SK-N-SH (cell line): Measurements from ENCODE around the gene GUCY2F. TPM values are rescaled to one million over a fixed set of nuclear protein-coding genes. Genes with fewer than 3 reads are reported as not detected.

ENCODE experiments used
- CTCF ChIA-PET: fragments of 300-600, 350-600 bp; formaldehyde crosslinking; extraction: SDS; loops from one replicate; lab custom pipeline; 2021; lab: Yijun Ruan, JAX
- POLR2A ChIA-PET: fragments of 350-600 bp; sonication (Branson Sonifier 250); formaldehyde crosslinking; extraction: SDS; loops from one replicate; lab custom pipeline; 2020; ENCODE audit warnings: antibody characterized with exemption, inconsistent platforms; lab: Yijun Ruan, JAX
- DNase-seq: peaks from one replicate; pipeline ENCODE4 v3.0.0; 2012
- H2AFZ ChIP-seq: fragments of 200-600 bp; sonication (generic); 2 replicates; pipeline ENCODE4 v1.8.1; 2016; ENCODE audit warnings: antibody characterized with exemption, mild to moderate bottlenecking, low read depth
- H3F3A ChIP-seq: fragments of 200-600 bp; sonication (generic); replicated peaks from 2 replicates; pipeline ENCODE3; 2016; ENCODE audit warnings: antibody characterized with exemption, mild to moderate bottlenecking; ENCODE audit not compliant: insufficient read depth
- H3K27ac ChIP-seq, 2 experiments: fragments of 200-500 bp in 1 of 2; fragments of 200-600 bp in 1 of 2; sonication (Bioruptor generic) in 1 of 2; sonication (generic), shearing (Covaris generic) in 1 of 2; 2 replicates each; pipeline versions ENCODE4 v1.5.1 to v1.6.1; 2014 to 2016; ENCODE audit warnings: low read depth in 2 of 2, inconsistent platforms in 1 of 2, low read length in 1 of 2, mild to moderate bottlenecking in 1 of 2, mixed read lengths in 1 of 2
- H3K27me3 ChIP-seq: fragments of 200-600 bp; sonication (generic), shearing (Covaris generic); 2 replicates; pipeline ENCODE4 v1.6.1; 2016; ENCODE audit warnings: mixed run types; ENCODE audit not compliant: insufficient read depth
- H3K36me3 ChIP-seq, 2 experiments: fragments of 200-500 bp in 1 of 2; fragments of 200-600 bp in 1 of 2; sonication (Bioruptor generic) in 1 of 2; sonication (generic) in 1 of 2; replicated peaks in 1 of 2; 2 replicates each; pipeline versions ENCODE3 to v1.5.1; 2014 to 2016; ENCODE audit warnings: low read length in 1 of 2, mild to moderate bottlenecking in 1 of 2; ENCODE audit not compliant: insufficient read depth in 2 of 2, control insufficient read depth in 1 of 2
- H3K4me1 ChIP-seq, 2 experiments: fragments of 200-500 bp in 1 of 2; fragments of 200-600 bp in 1 of 2; sonication (Bioruptor generic) in 1 of 2; sonication (generic), shearing (Covaris generic) in 1 of 2; 2 replicates each; pipeline versions ENCODE4 v1.5.1 to v1.6.1; 2014 to 2016; ENCODE audit warnings: low read depth in 1 of 2, low read length in 1 of 2, mixed run types in 1 of 2; ENCODE audit not compliant: insufficient read depth in 2 of 2, control insufficient read depth in 1 of 2
- H3K4me2 ChIP-seq: fragments of 200-600 bp; sonication (generic), shearing (Covaris generic); 2 replicates; pipeline ENCODE4 v1.6.1; 2017; ENCODE audit warnings: mixed run types
- H3K4me3 ChIP-seq, 2 experiments: fragments of 200-500 bp in 1 of 2; fragments of 200-600 bp in 1 of 2; sonication (Bioruptor generic) in 1 of 2; sonication (generic), shearing (Covaris generic) in 1 of 2; 2 replicates each; pipeline versions ENCODE4 v1.5.1 to v1.8.1; 2014 to 2016; ENCODE audit warnings: low read depth in 2 of 2, inconsistent platforms in 1 of 2, low read length in 1 of 2, mild to moderate bottlenecking in 1 of 2, mixed read lengths in 1 of 2, moderate library complexity in 1 of 2
- H3K79me2 ChIP-seq: fragments of 200-600 bp; sonication (generic); 2 replicates; pipeline ENCODE4 v1.8.1; 2017; ENCODE audit warnings: mild to moderate bottlenecking; ENCODE audit not compliant: insufficient read depth
- H3K9ac ChIP-seq: fragments of 200-600 bp; sonication (generic); 2 replicates; pipeline ENCODE4 v1.6.1; 2017; ENCODE audit warnings: mixed run types
- H3K9me2 ChIP-seq: fragments of 200-600 bp; sonication (generic); 2 replicates; pipeline ENCODE4 v1.6.1; 2017; ENCODE audit warnings: mixed run types
- H3K9me3 ChIP-seq: fragments of 200-600 bp; sonication (generic); 2 replicates; pipeline ENCODE4 v1.6.1; 2017; ENCODE audit warnings: mixed run types, mild to moderate bottlenecking, moderate library complexity
- H4K20me1 ChIP-seq: fragments of 200-600 bp; sonication (generic); 2 replicates; pipeline ENCODE4 v1.6.1; 2017; ENCODE audit warnings: mild to moderate bottlenecking, mixed run types; ENCODE audit not compliant: insufficient read depth
- ELF1 ChIP-seq: IDR thresholded peaks from 2 replicates; pipeline ENCODE4 v1.4.0; 2012
- EP300 ChIP-seq, 2 experiments: IDR thresholded peaks; 2 replicates each; pipeline versions ENCODE4 v1.4.0 to v1.6.1; 2012; ENCODE audit warnings: borderline replicate concordance in 1 of 2, low read depth in 1 of 2, low read length in 1 of 2
- EZH2phosphoT487 ChIP-seq: fragments of 200-600 bp; sonication (generic); IDR thresholded peaks from 2 replicates; pipeline ENCODE4 v1.6.1; 2017; ENCODE audit warnings: low read depth, mixed run types, mild to moderate bottlenecking, antibody characterized with exemption, moderate library complexity, borderline replicate concordance
- FOXJ3 ChIP-seq: sonication (generic); formaldehyde crosslinking; IDR thresholded peaks from 2 replicates; pipeline ENCODE4 v1.5.1; 2020; ENCODE audit warnings: mild to moderate bottlenecking, missing genetic modification reagents
- GATA2 ChIP-seq: sonication (generic); formaldehyde crosslinking; IDR thresholded peaks from 2 replicates; pipeline ENCODE4 v1.5.0; 2020; ENCODE audit warnings: mild to moderate bottlenecking, missing genetic modification reagents
- IRF3 ChIP-seq: fragments of 150-350 bp; IDR thresholded peaks from 2 replicates; pipeline ENCODE4 v1.6.1; 2016; ENCODE audit warnings: mild to moderate bottlenecking, low read depth, low read length
- JUND ChIP-seq: IDR thresholded peaks from 2 replicates; pipeline ENCODE4 v1.4.0; 2012
- NFIC ChIP-seq: IDR thresholded peaks from 2 replicates; pipeline ENCODE4 v1.4.0; 2012; ENCODE audit warnings: borderline replicate concordance
- NRF1 ChIP-seq: IDR thresholded peaks from 2 replicates; pipeline ENCODE4 v1.6.1; 2012; ENCODE audit warnings: low read depth, mild to moderate bottlenecking, low read length
- REST ChIP-seq: IDR thresholded peaks from 2 replicates; pipeline ENCODE4 v1.6.1; 2012; ENCODE audit warnings: mild to moderate bottlenecking, low read depth, low read length, moderate library complexity
- RFX5 ChIP-seq: IDR thresholded peaks from 2 replicates; pipeline ENCODE4 v1.6.1; 2012; ENCODE audit warnings: mild to moderate bottlenecking, improper control_type of control experiment, low read length
- RXRA ChIP-seq: IDR thresholded peaks from 2 replicates; pipeline ENCODE4 v1.4.0; 2012; ENCODE audit warnings: low read depth, mild to moderate bottlenecking, borderline replicate concordance
- SIN3A ChIP-seq: IDR thresholded peaks from 2 replicates; pipeline ENCODE4 v1.6.1; 2012; ENCODE audit warnings: low read depth, mild to moderate bottlenecking, low read length, moderate library complexity, borderline replicate concordance
- SMC3 ChIP-seq: IDR thresholded peaks from 2 replicates; pipeline ENCODE4 v1.6.1; 2012; ENCODE audit warnings: low read depth, low read length, improper control_type of control experiment
- TAF1 ChIP-seq: IDR thresholded peaks from 2 replicates; pipeline ENCODE4 v1.6.1; 2012; ENCODE audit warnings: low read depth, mild to moderate bottlenecking, low read length, moderate library complexity, borderline replicate concordance
- USF2 ChIP-seq: fragments of 150-350 bp; IDR thresholded peaks from 2 replicates; pipeline ENCODE4 v1.6.1; 2017; ENCODE audit warnings: antibody characterized with exemption, low read length, low read depth, borderline replicate concordance
- WGBS: methylation state at CpG from one replicate; pipeline ENCODE4 v1.1.6; 2017; ENCODE audit warnings: low lambda C conversion rate; 5-methylcytosine and 5-hydroxymethylcytosine counted together
- polyA plus RNA-seq, 3 experiments: library from polyadenylated mRNA; depleted of rRNA; stranded (reverse); fragments of >200 nt; gene quantifications; 2 replicates each; pipeline ENCODE4 v1.2.3, GENCODE V29; 2012
- TF ChIP-seq, protein P1 (sequence below): IDR thresholded peaks from 2 replicates; pipeline ENCODE4; 2012

The GUCY2F gene
- polyA plus RNA-seq, 1 of the 3 experiments (the other 2 are of a cell fraction), result not detected

- H4K20me1 ChIP-seq, result no peaks in the 10 kb centered on the region
- H3K9ac ChIP-seq, result no peak overlapping the region
- no peaks in the 10 kb centered on the region for H3K79me2 ChIP-seq
- ChIA-PET CTCF (no interaction called here), POLR2A (no interaction called here)
- H3F3A ChIP-seq, result no peaks in the 10 kb centered on the region
- H3K27me3 ChIP-seq, result peaks cover 29% of the 10 kb centered on the region; the same call in 1 of the 2 replicates
- no peaks in the 10 kb centered on the region for H3K9me2 ChIP-seq
- no peak for TF ChIP-seq SIN3A
- H3K36me3 ChIP-seq, result no peaks in the 10 kb centered on the region
- 2% methylated on average over 5 of the region's 5 CpGs for WGBS
- DNase-seq, result no peak
- H2AFZ ChIP-seq, result no peak overlapping the region
- H3K4me2 ChIP-seq, result no peak overlapping the region
- no peak overlapping the region for H3K27ac ChIP-seq
- H3K9me3 ChIP-seq, result no peaks in the 10 kb centered on the region
- no peaks in the 10 kb centered on the region for H3K4me1 ChIP-seq
- no peak overlapping the region for H3K4me3 ChIP-seq
Observed at GRCh38 chrX:109392895-109393294, 89.0 kb downstream of the GUCY2F start.

- Histone ChIP-seq H3K27ac (no peak overlapping the region), H3K9me3 (no peaks in the 10 kb centered on the region), H3K9ac (no peak overlapping the region), H3K27me3 (peaks cover 21% of the 10 kb centered on the region; the same call in 1 of the 2 replicates), H3K4me2 (no peak overlapping the region), H3F3A (no peaks in the 10 kb centered on the region), H3K79me2 (no peaks in the 10 kb centered on the region), H3K4me1 (no peaks in the 10 kb centered on the region), H4K20me1 (no peaks in the 10 kb centered on the region), H3K4me3 (no peak overlapping the region), H3K9me2 (no peaks in the 10 kb centered on the region), H2AFZ (no peak overlapping the region), H3K36me3 (no peaks in the 10 kb centered on the region)
- POLR2A ChIA-PET, result no interaction called here
- 0% methylated on average over 2 of the region's 2 CpGs for WGBS
- TF ChIP-seq TAF1 (no peak), EZH2phosphoT487 (no peak), FOXJ3 (CRISPR knock-in tag) (no peak), NRF1 (no peak), RXRA (no peak), NFIC (no peak), RFX5 (no peak), ELF1 (no peak), REST (no peak), IRF3 (no peak), GATA2 (CRISPR knock-in tag) (no peak), USF2 (no peak), SMC3 (no peak), EP300 (IDR thresholded peaks at IDR 0.05; ENCODE audit: borderline replicate concordance in 1 of 2, low read depth in 1 of 2, low read length in 1 of 2) (no peak), JUND (no peak)
- TF ChIP-seq, protein P1, sequence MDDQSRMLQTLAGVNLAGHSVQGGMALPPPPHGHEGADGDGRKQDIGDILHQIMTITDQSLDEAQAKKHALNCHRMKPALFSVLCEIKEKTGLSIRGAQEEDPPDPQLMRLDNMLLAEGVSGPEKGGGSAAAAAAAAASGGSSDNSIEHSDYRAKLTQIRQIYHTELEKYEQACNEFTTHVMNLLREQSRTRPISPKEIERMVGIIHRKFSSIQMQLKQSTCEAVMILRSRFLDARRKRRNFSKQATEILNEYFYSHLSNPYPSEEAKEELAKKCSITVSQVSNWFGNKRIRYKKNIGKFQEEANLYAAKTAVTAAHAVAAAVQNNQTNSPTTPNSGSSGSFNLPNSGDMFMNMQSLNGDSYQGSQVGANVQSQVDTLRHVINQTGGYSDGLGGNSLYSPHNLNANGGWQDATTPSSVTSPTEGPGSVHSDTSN, result no peak
- DNase-seq, result no peak
- CTCF ChIA-PET, result interaction anchor here (1.3 kb wide), 1 partner anchor 19 kb away, joined by 3 read pairs; no protein-coding TSS in a partner anchor
Observed at GRCh38 chrX:109390556-109390955, 91.3 kb downstream of the GUCY2F start.
